Effector CD8-positive, alpha-beta T cell (primary cell): ENCODE results near the gene PSME1.
A peak's percentile ranks its signal among the peaks of the same experiment; 100 is the strongest.

ENCODE experiments used
- DNase-seq: peaks from one replicate; lab custom pipeline; 2025; lab: John Stamatoyannopoulos, UW
- total RNA-seq, 4 experiments: gene quantifications; one replicate each; lab custom pipeline; 2026; lab: John Stamatoyannopoulos, UW

Gene PSME1
- 183 to 302 (median 202) reads per million in 4 experiments for total RNA-seq

GRCh38 chr14:24135834-24136683 lies at the start of gene PSME1:
TSS of gene PSME1 (plus strand) at chr14:24136194. CDS start at chr14:24136263, 69 bp downstream.
- DNase-seq = peak; percentile 87

- no peak for DNase-seq
Observed at GRCh38 chr14:24087004-24087403, 49.0 kb upstream of the PSME1 start.

GRCh38 chr14:24088095-24088494 lies 47.9 kb upstream of the PSME1 start:
- DNase-seq = no peak

GRCh38 chr14:24089890-24090289 lies 46.1 kb upstream of the PSME1 start:
- DNase-seq = no peak

- no peak for DNase-seq
Observed at GRCh38 chr14:24092110-24092504, 43.9 kb upstream of the PSME1 start.

- no peak for DNase-seq
Observed at GRCh38 chr14:24092505-24093206, 43.3 kb upstream of the PSME1 start.

GRCh38 chr14:24093207-24093900 lies 42.6 kb upstream of the PSME1 start:
- no peak for DNase-seq

- peak; percentile 63 for DNase-seq
Observed at GRCh38 chr14:24093901-24094840, 41.8 kb upstream of the PSME1 start, which contains the start of gene PCK2. TSS of gene PCK2 (plus strand) at chr14:24094311. CDS start at chr14:24094406, 95 bp downstream.

GRCh38 chr14:24094841-24095270 lies 41.1 kb upstream of the PSME1 start:
- DNase-seq = no peak

GRCh38 chr14:24095271-24096068 lies 40.5 kb upstream of the PSME1 start:
- no peak for DNase-seq

- no peak for DNase-seq
Observed at GRCh38 chr14:24096545-24097181, 39.3 kb upstream of the PSME1 start.

- no peak for DNase-seq
Observed at GRCh38 chr14:24098229-24098926, 37.6 kb upstream of the PSME1 start.

- DNase-seq = no peak
Observed at GRCh38 chr14:24098927-24099813, 36.8 kb upstream of the PSME1 start.

GRCh38 chr14:24100197-24100981 lies 35.6 kb upstream of the PSME1 start:
- no peak for DNase-seq

- DNase-seq = no peak
Observed at GRCh38 chr14:24100982-24101494, 35.0 kb upstream of the PSME1 start.

GRCh38 chr14:24102357-24103048 lies 33.5 kb upstream of the PSME1 start:
- DNase-seq = no peak
